ENCODE measurements around the gene ZNF423.

DNA sequence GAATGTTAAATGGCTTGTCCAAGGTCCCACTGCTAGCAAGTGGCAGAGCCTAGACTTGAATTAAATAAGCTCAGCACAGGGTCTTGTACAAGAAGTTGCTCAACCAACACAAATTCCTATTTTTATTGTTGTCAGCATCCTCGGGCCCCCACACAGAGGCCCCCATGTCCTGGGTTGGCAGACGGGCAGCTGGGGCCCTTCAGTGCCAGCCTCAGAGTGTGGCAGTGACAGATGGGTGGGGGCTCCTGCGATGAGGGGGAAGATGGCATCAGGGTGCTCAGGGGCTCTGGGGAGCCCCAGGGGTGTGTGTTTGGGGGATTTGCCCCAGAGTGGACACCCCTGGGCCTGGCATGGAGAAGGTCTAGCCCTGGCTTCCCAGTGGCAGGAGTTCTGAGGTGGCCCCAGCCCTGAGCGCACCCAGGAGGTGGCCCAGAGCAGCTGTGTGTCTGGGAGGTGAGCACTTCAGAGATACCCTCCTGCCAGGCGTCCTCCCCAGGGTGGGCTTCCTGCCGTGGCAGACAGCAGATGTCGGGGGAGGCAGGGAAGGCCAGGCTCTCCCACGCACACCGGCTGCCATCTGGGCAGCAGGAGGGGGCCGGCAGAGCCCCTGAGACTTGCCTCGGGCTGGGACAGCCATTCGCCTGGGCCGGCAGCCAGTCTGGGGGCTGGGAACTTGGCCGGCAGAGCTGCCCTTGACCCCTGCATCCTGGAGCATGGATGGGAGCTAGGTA, 331.5 kb downstream of the ZNF423 start:
- TF ChIP-seq, protein P1, sequence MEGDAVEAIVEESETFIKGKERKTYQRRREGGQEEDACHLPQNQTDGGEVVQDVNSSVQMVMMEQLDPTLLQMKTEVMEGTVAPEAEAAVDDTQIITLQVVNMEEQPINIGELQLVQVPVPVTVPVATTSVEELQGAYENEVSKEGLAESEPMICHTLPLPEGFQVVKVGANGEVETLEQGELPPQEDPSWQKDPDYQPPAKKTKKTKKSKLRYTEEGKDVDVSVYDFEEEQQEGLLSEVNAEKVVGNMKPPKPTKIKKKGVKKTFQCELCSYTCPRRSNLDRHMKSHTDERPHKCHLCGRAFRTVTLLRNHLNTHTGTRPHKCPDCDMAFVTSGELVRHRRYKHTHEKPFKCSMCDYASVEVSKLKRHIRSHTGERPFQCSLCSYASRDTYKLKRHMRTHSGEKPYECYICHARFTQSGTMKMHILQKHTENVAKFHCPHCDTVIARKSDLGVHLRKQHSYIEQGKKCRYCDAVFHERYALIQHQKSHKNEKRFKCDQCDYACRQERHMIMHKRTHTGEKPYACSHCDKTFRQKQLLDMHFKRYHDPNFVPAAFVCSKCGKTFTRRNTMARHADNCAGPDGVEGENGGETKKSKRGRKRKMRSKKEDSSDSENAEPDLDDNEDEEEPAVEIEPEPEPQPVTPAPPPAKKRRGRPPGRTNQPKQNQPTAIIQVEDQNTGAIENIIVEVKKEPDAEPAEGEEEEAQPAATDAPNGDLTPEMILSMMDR (IDR thresholded peaks at IDR 0.05 in 8 of 11, conservative IDR thresholded peaks at IDR 0.05 in 3 of 11) = no peak
- TF ChIP-seq POLR2A (IDR thresholded peaks at IDR 0.05) (no peak), POLR2AphosphoS5 (IDR thresholded peaks at IDR 0.05) (no peak)
